Peyer's patch (tissue), 4 donors: Measurements from ENCODE around the gene CHKA.

ENCODE experiments used
- POLR2A ChIP-seq, 2 donors: fragments of 450-650 bp; IDR thresholded peaks; one replicate each; pipeline ENCODE4 v1.5.1; 2017; ENCODE audit warnings: antibody characterized with exemption in 2 of 2, mild to moderate bottlenecking in 2 of 2, moderate library complexity in 2 of 2
- TF ChIP-seq, protein P1 (sequence below), 6 experiments: fragments of 450-650 bp in 4 of 6; fragments of 200-600 bp in 2 of 6; sonication (generic) in 1 of 6; IDR thresholded peaks; one replicate each; pipeline ENCODE4 v1.5.1; 2017 to 2019; ENCODE audit warnings: antibody characterized with exemption in 6 of 6, mild to moderate bottlenecking in 3 of 6, moderate library complexity in 1 of 6

DNA sequence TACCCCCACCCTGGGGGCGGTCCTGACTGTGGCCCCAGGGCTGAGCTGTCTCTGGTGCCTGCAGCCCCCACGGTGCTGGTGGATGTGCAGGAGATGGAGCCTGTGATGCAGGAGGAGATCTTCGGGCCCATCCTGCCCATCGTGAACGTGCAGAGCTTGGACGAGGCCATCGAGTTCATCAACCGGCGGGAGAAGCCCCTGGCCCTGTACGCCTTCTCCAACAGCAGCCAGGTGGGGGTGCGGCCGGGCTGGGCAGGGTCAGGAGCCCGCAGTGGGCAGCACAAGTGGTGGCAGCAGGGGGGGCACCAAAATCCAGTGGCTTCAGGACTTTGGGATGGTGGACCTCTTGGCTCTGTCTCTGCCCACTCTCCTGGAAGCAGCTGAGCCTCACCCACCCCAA, 98.7 kb downstream of the CHKA start:
- TF ChIP-seq, protein P1, sequence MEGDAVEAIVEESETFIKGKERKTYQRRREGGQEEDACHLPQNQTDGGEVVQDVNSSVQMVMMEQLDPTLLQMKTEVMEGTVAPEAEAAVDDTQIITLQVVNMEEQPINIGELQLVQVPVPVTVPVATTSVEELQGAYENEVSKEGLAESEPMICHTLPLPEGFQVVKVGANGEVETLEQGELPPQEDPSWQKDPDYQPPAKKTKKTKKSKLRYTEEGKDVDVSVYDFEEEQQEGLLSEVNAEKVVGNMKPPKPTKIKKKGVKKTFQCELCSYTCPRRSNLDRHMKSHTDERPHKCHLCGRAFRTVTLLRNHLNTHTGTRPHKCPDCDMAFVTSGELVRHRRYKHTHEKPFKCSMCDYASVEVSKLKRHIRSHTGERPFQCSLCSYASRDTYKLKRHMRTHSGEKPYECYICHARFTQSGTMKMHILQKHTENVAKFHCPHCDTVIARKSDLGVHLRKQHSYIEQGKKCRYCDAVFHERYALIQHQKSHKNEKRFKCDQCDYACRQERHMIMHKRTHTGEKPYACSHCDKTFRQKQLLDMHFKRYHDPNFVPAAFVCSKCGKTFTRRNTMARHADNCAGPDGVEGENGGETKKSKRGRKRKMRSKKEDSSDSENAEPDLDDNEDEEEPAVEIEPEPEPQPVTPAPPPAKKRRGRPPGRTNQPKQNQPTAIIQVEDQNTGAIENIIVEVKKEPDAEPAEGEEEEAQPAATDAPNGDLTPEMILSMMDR (IDR thresholded peaks at IDR 0.05), result no peak
- TF ChIP-seq POLR2A (IDR thresholded peaks at IDR 0.05), result no peak
